CD4-positive, alpha-beta T cell (primary cell): ENCODE data around the gene ALKBH3. TPM values are rescaled to one million over a fixed set of nuclear protein-coding genes. Genes with fewer than 3 reads are reported as not detected.

Experiments
- ATAC-seq: fragments of 200-7000 bp; cut with Tn5 transposase; one replicate; pipeline ENCODE4 v1.10.0; 2022; ENCODE audit warnings: mild to moderate bottlenecking; ENCODE audit not compliant: poor library complexity
- CTCF ChIA-PET: fragments of 350-600 bp; sonication (Branson Sonifier 250); formaldehyde crosslinking; loops from one replicate; lab custom pipeline; 2021; ENCODE audit warnings: antibody characterized with exemption, inconsistent platforms; lab: Charles Lee
- POLR2A ChIA-PET: fragments of 350-600 bp; sonication (Branson Sonifier 250); formaldehyde crosslinking; loops from one replicate; lab custom pipeline; 2021; ENCODE audit warnings: antibody characterized with exemption, inconsistent platforms; lab: Charles Lee
- DNase-seq, 14 experiments: peaks; one replicate each; pipeline ENCODE4 v3.0.0-alpha.2; 2013 to 2020; ENCODE audit warnings: mixed read lengths in 2 of 14
- H3K27ac ChIP-seq, 2 donors: one replicate each; pipeline versions ENCODE4 v1.5.1 to v1.7.0; 2013; ENCODE audit warnings: low read length in 2 of 2, low read depth in 1 of 2, mild to moderate bottlenecking in 1 of 2
- H3K27me3 ChIP-seq, 2 experiments: 1 replicate in 1 of 2; 2 replicates in 1 of 2; pipeline versions ENCODE4 v1.6.1 to v1.7.0; 2013; ENCODE audit warnings: low read length in 2 of 2, control low read depth in 1 of 2, mild to moderate bottlenecking in 1 of 2, moderate library complexity in 1 of 2; ENCODE audit not compliant: insufficient read depth in 2 of 2, control insufficient read depth in 1 of 2
- H3K36me3 ChIP-seq: one replicate; pipeline ENCODE4 v1.6.1; 2013; ENCODE audit warnings: low read length, control low read depth; ENCODE audit not compliant: insufficient read depth
- H3K4me1 ChIP-seq: one replicate; pipeline ENCODE4 v1.6.1; 2013; ENCODE audit warnings: low read length, control low read depth; ENCODE audit not compliant: insufficient read depth
- H3K4me3 ChIP-seq: one replicate; pipeline ENCODE4 v1.5.1; 2013; ENCODE audit warnings: mild to moderate bottlenecking, low read length, moderate library complexity
- H3K9me3 ChIP-seq, 2 experiments: 1 replicate in 1 of 2; 2 replicates in 1 of 2; pipeline versions ENCODE4 v1.6.1 to v1.7.0; 2013; ENCODE audit warnings: low read length in 2 of 2, mild to moderate bottlenecking in 2 of 2, control low read depth in 1 of 2, moderate library complexity in 1 of 2; ENCODE audit not compliant: control insufficient read depth in 1 of 2, insufficient read depth in 1 of 2
- H3K27ac Mint-ChIP-seq: one replicate; pipeline ENCODE4 v1.8.0; 2020; ENCODE audit warnings: mixed read lengths
- H3K27me3 Mint-ChIP-seq: one replicate; pipeline ENCODE4 v1.8.0; 2021; ENCODE audit warnings: mixed read lengths
- H3K36me3 Mint-ChIP-seq: one replicate; pipeline ENCODE4 v1.8.0; 2021; ENCODE audit warnings: low read depth, mixed read lengths
- H3K4me1 Mint-ChIP-seq: one replicate; pipeline ENCODE4 v1.8.0; 2021; ENCODE audit warnings: low read depth, mixed read lengths
- H3K4me3 Mint-ChIP-seq: one replicate; pipeline ENCODE4 v1.8.0; 2020; ENCODE audit warnings: mild to moderate bottlenecking, mixed read lengths
- H3K9me3 Mint-ChIP-seq: one replicate; pipeline ENCODE4 v1.8.0; 2020; ENCODE audit warnings: mixed read lengths
- intact Hi-C, 2 experiments: fragments of 100-400 bp; cut with DNase I in 1 of 2; cut with micrococcal nuclease in 1 of 2; formaldehyde crosslinking; loops; one replicate each; pipeline versions ENCODE4 v1.15.1 to v1.9.0; 2023 to 2025; cut with DNase I, micrococcal nuclease
- total RNA-seq, 174 experiments: library from RNA in 2 of 174; stranded (reverse) in 2 of 174; gene quantifications; one replicate each; pipeline ENCODE4 v1.2.3 and lab custom pipeline; 2021 to 2026
- TF ChIP-seq, protein P1 (sequence below): fragments of 200-600 bp; IDR thresholded peaks from one replicate; pipeline ENCODE4 v1.8.0; 2022; ENCODE audit warnings: antibody characterized with exemption, mild to moderate bottlenecking

Gene ALKBH3
- total RNA-seq, 2 experiments from 2014 or later = 16.7 to 17.2 TPM

DNA sequence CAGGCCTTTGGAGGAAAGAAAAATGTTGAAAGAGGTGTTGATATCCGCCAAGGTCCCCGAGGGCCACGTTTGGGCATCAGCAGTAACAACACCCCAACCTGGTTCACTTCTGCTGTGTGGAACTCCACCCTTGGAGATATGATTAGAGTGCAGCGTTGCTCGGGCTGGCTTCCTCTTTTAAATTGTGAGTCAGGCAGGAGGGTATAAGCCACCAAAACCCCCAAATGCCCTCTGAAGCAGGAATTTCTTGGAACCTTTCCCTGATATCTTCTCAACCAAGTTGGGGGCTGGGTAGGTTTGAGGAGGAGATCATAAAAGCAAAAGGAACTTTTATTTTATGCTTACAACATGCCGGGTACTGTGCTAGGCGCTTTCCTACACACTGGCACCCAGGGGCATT is 55.4 kb downstream of the ALKBH3 start:
- Mint-ChIP-seq H3K4me1 (no peaks in the 10 kb centered on the region), H3K4me3 (no peak overlapping the region), H3K27ac (no peak overlapping the region), H3K36me3 (no peaks in the 10 kb centered on the region), H3K9me3 (no peaks in the 10 kb centered on the region), H3K27me3 (peaks cover 47% of the 10 kb centered on the region)
- Histone ChIP-seq H3K4me1 (no peaks in the 10 kb centered on the region), H3K27me3 (peaks cover 9 to 11% of the 10 kb centered on the region in 2 experiments), H3K36me3 (no peaks in the 10 kb centered on the region), H3K27ac (no peak overlapping the region), H3K4me3 (no peak overlapping the region), H3K9me3 (no peaks in the 10 kb centered on the region)
- no peak for DNase-seq
- CTCF ChIA-PET = no interaction called here
- ATAC-seq = no peak
- intact Hi-C loops = no loop called here
- TF ChIP-seq, protein P1, sequence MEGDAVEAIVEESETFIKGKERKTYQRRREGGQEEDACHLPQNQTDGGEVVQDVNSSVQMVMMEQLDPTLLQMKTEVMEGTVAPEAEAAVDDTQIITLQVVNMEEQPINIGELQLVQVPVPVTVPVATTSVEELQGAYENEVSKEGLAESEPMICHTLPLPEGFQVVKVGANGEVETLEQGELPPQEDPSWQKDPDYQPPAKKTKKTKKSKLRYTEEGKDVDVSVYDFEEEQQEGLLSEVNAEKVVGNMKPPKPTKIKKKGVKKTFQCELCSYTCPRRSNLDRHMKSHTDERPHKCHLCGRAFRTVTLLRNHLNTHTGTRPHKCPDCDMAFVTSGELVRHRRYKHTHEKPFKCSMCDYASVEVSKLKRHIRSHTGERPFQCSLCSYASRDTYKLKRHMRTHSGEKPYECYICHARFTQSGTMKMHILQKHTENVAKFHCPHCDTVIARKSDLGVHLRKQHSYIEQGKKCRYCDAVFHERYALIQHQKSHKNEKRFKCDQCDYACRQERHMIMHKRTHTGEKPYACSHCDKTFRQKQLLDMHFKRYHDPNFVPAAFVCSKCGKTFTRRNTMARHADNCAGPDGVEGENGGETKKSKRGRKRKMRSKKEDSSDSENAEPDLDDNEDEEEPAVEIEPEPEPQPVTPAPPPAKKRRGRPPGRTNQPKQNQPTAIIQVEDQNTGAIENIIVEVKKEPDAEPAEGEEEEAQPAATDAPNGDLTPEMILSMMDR = no peak
- POLR2A ChIA-PET = no interaction called here

DNA sequence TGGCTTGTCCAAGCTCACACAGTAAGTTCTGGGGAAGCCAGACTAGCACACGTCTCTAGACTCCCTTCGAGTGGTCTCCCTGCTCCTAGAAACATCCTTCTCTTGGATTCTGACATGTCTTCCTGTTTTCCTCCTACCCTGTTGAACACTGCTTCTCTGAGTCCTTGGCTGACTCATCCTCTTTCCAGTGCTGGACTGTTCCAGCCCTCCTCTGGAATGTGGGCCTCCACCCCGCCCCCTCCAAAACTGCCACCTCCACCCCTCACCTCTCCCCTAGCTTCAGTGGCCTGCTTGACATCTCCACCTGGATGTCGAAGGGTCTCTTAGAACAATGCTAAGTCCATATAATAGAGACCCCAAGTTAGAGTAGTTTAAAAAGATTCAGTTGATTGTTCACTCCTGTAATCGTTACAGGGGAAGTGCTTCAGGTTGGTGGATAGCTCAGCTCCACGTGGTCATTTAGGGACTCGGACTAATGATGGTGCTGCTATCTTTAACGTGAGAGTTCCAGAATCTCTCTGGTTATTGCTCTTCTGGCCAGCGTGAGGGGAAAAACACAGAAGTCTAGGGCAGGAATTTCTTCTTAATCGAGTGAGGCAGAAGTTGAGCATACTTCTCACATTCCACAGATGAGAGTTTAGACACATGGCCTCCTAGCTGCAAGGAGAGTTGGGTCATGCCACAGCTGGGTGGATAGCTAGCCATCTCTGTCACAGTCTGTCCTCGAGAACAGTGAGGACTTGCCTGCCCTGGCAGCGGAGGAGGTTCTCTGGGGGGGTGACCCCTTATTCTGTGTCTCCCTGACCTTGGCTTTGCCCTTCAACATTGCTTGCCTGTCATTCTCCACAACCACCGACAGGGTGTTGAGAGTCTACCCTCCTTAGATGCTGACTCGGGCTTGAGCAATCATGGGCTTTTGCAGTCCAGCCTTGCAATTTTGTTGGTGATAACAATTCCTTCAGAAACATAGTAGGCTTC is 57.1 kb downstream of the ALKBH3 start:
- H3K4me3 Mint-ChIP-seq = no peak overlapping the region
- H3K4me3 ChIP-seq = no peak overlapping the region
- H3K4me1 Mint-ChIP-seq = peaks cover 5% of the 10 kb centered on the region
- H3K9me3 ChIP-seq = no peaks in the 10 kb centered on the region
- no peak overlapping the region for H3K27ac ChIP-seq
- intact Hi-C loops = no loop called here
- no peak for ATAC-seq
- no peaks in the 10 kb centered on the region for H3K36me3 ChIP-seq
- DNase-seq = no peak
- no peak overlapping the region for H3K27ac Mint-ChIP-seq
- H3K27me3 Mint-ChIP-seq = peaks cover 57% of the 10 kb centered on the region
- peaks cover 18% of the 10 kb centered on the region in 2 experiments for H3K27me3 ChIP-seq
- H3K9me3 Mint-ChIP-seq = no peaks in the 10 kb centered on the region
- peaks cover 5% of the 10 kb centered on the region for H3K4me1 ChIP-seq
- TF ChIP-seq, protein P1 = no peak
- H3K36me3 Mint-ChIP-seq = no peaks in the 10 kb centered on the region
- POLR2A ChIA-PET = no interaction called here
- CTCF ChIA-PET = no interaction called here

DNA sequence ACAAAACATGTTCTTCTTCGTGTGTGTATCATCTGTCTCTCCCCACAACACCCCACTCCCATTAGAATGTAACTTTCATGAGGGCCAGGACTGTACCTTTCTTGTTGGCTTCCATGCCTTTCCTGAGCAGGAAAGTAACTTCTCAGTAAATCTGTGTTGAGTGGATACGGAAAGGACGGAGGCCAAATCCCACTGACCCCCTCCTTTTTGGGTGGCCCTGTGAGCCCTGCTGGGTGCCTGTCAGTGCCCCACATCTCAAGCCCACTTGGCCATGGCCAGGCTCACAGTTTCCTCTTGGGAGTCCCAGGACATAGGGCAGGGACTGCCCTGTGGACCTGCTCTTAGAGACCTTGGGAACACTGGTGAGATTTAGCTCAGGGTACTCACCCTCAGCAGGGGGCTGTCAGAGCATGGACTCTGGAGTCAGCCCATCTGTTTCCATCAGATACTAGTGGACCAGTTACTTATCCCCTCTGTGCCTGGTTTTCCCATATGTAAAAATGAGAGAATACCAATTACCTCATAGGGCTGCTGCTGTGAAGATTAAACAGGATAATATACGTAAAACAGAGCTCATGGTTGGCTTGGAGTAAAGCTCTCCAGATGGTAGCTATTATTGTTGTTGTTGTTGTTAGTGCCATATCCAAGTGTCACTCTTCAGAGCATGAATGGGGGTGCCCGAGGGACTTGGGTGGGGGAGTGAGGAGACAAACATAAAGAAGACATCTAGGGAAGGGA is 60.8 kb downstream of the ALKBH3 start:
- intact Hi-C loops = no loop called here
- H3K4me3 Mint-ChIP-seq = peak overlapping the region; percentile 88
- H3K27ac ChIP-seq = no peak overlapping the region
- peaks cover 69% of the 10 kb centered on the region for H3K27me3 Mint-ChIP-seq
- ATAC-seq (no peak), DNase-seq (no peak)
- no peaks in the 10 kb centered on the region for H3K36me3 Mint-ChIP-seq
- peaks cover 40 to 43% of the 10 kb centered on the region in 2 experiments for H3K27me3 ChIP-seq
- ChIA-PET POLR2A (no interaction called here), CTCF (interaction anchor here (0.7 kb wide), 1 partner anchor 11 kb away, joined by 3 read pairs; no protein-coding TSS in a partner anchor)
- H3K4me1 Mint-ChIP-seq = peaks cover 14% of the 10 kb centered on the region
- peak overlapping the region; percentile 41 for H3K4me3 ChIP-seq
- TF ChIP-seq, protein P1 = no peak
- H3K9me3 ChIP-seq = peaks cover 0 to 21% of the 10 kb centered on the region in 2 experiments
- H3K9me3 Mint-ChIP-seq = no peaks in the 10 kb centered on the region
- peaks cover 22% of the 10 kb centered on the region for H3K4me1 ChIP-seq
- no peaks in the 10 kb centered on the region for H3K36me3 ChIP-seq
- H3K27ac Mint-ChIP-seq = no peak overlapping the region
